Large intestine (tissue), 3 donors: ENCODE results near the gene RFK. TPM values are rescaled to one million over a fixed set of nuclear protein-coding genes. Genes with fewer than 3 reads are reported as not detected.

Source experiments
- DNase-seq, 2 donors: peaks; one replicate each; pipeline versions ENCODE4 v3.0.0 to v3.0.0-alpha.2; 2013
- H3K27ac ChIP-seq: one replicate; pipeline ENCODE4 v1.5.1; 2013; ENCODE audit warnings: low read length
- H3K27me3 ChIP-seq: 2 replicates; pipeline ENCODE4 v1.6.1; 2013; ENCODE audit warnings: low read length; ENCODE audit not compliant: control insufficient read depth, insufficient read depth
- H3K36me3 ChIP-seq: 2 replicates; pipeline ENCODE4 v1.6.1; 2013; ENCODE audit warnings: low read length; ENCODE audit not compliant: control insufficient read depth, insufficient read depth
- H3K4me1 ChIP-seq: one replicate; pipeline ENCODE4 v1.6.1; 2013; ENCODE audit warnings: low read length; ENCODE audit not compliant: control insufficient read depth, insufficient read depth
- H3K4me3 ChIP-seq: one replicate; pipeline ENCODE4 v1.5.1; 2013; ENCODE audit warnings: low read length
- H3K9me3 ChIP-seq: one replicate; pipeline ENCODE4 v1.6.1; 2013; ENCODE audit warnings: mild to moderate bottlenecking, low read depth, low read length, moderate library complexity; ENCODE audit not compliant: control insufficient read depth
- WGBS: methylation state at CpG from one replicate; pipeline ENCODE4 v1.1.5; 2013; ENCODE audit warnings: low lambda C conversion rate; ENCODE audit not compliant: insufficient coverage; 5-methylcytosine and 5-hydroxymethylcytosine counted together
- polyA plus RNA-seq: library from polyadenylated mRNA; unstranded; fragments of 120-200 nt; gene quantifications from one replicate; pipeline ENCODE4 v1.2.1, GENCODE V29; 2013

Gene RFK
- polyA plus RNA-seq, 1 donor, result 58.8 TPM

- Histone ChIP-seq H3K27me3 (no peaks in the 10 kb centered on the region), H3K4me1 (no peaks in the 10 kb centered on the region), H3K4me3 (no peak overlapping the region), H3K27ac (no peak overlapping the region), H3K36me3 (peaks cover 48% of the 10 kb centered on the region), H3K9me3 (no peaks in the 10 kb centered on the region)
- no peak for DNase-seq
- WGBS, result 50% methylated on average over 2 of the region's 6 CpGs
Measured at GRCh38 chr9:76338418-76338817, 55.8 kb downstream of the RFK start.

- WGBS, result 80% methylated on average over 1 of the region's 1 CpG
Measured at GRCh38 chr9:76336027-76336426, 58.2 kb downstream of the RFK start.

More at GRCh38 chr9:76336027-76336426, 58.2 kb downstream of the RFK start:
- Histone ChIP-seq H3K4me3 (no peak overlapping the region), H3K36me3 (peaks cover 57% of the 10 kb centered on the region), H3K4me1 (no peaks in the 10 kb centered on the region), H3K27ac (no peak overlapping the region), H3K9me3 (no peaks in the 10 kb centered on the region), H3K27me3 (no peaks in the 10 kb centered on the region)
- DNase-seq, result no peak

Other genes starting within 250 kb of the RFK start
- gene GCNT1, start 64.8 kb upstream of the RFK start, polyA plus RNA-seq, result 108 TPM